Liver (tissue), 3 donors: ENCODE results near the gene KDM4C.

ENCODE experiments used
- ATF3 ChIP-seq: IDR thresholded peaks from 2 replicates; pipeline ENCODE4 v1.6.1; 2016; ENCODE audit warnings: antibody characterized with exemption
- CTCF ChIP-seq: fragments of 150-350 bp; IDR thresholded peaks from 2 replicates; pipeline ENCODE4 v1.5.1; 2017; ENCODE audit warnings: improper control_type of control experiment, low read depth, low read length; ENCODE audit not compliant: missing input control
- EGR1 ChIP-seq, 2 donors: IDR thresholded peaks; 2 replicates each; pipeline ENCODE4 v1.6.1; 2016 to 2018; ENCODE audit warnings: antibody characterized with exemption in 2 of 2, low read depth in 2 of 2
- NR2F2 ChIP-seq: IDR thresholded peaks from 2 replicates; pipeline ENCODE4 v1.6.1; 2016; ENCODE audit warnings: antibody characterized with exemption
- RAD21 ChIP-seq, 2 donors: IDR thresholded peaks; 2 replicates each; pipeline ENCODE4 v1.6.1; 2016; ENCODE audit warnings: antibody characterized with exemption in 2 of 2, mild to moderate bottlenecking in 2 of 2
- TAF1 ChIP-seq: conservative IDR thresholded peaks from 2 replicates; pipeline ENCODE4 v1.6.1; 2016; ENCODE audit warnings: antibody characterized with exemption, mild to moderate bottlenecking
- YY1 ChIP-seq: IDR thresholded peaks from 2 replicates; pipeline ENCODE4 v1.6.1; 2016; ENCODE audit warnings: antibody characterized with exemption, mild to moderate bottlenecking
- donor health status: healthy.
- donor health status: healthy.

- TF ChIP-seq CTCF: no peak
- peak in 1 of 2 donors; percentile 14 for TF ChIP-seq RAD21 (IDR thresholded peaks at IDR 0.05)
- peak; percentile 51 for TF ChIP-seq YY1
- TF ChIP-seq ATF3: no peak
- peak in 1 of 2 donors; percentile 29 for TF ChIP-seq EGR1 (IDR thresholded peaks at IDR 0.05; ENCODE audit: low read depth in 2 of 2)
- TF ChIP-seq NR2F2: no peak
- TF ChIP-seq TAF1: no peak
Measured at GRCh38 chr9:6714176-6714575, 43.6 kb upstream of the KDM4C start.
